Tibial nerve (tissue), 4 donors: Measurements from ENCODE around the gene NR1D1.

Source experiments
- CTCF ChIP-seq, 5 experiments: fragments of 200-600 bp in 3 of 5; fragments of 450-650 bp in 2 of 5; sonication (generic) in 3 of 5; IDR thresholded peaks; one replicate each; pipeline ENCODE4 v1.5.1; 2016 to 2019; ENCODE audit warnings: antibody characterized with exemption in 5 of 5, mild to moderate bottlenecking in 3 of 5, moderate library complexity in 2 of 5
- EP300 ChIP-seq, 2 donors: sonication (generic); formaldehyde crosslinking; IDR thresholded peaks; one replicate each; pipeline ENCODE4 v1.6.1; 2017; ENCODE audit warnings: antibody characterized with exemption in 2 of 2, mild to moderate bottlenecking in 1 of 2
- POLR2A ChIP-seq, 2 donors: fragments of 450-650 bp; IDR thresholded peaks; one replicate each; pipeline ENCODE4 v1.6.1; 2017; ENCODE audit warnings: antibody characterized with exemption in 2 of 2, mild to moderate bottlenecking in 2 of 2, moderate library complexity in 2 of 2

- TF ChIP-seq CTCF (IDR thresholded peaks at IDR 0.05) (peak in 1 of 5 experiments; percentile 9), POLR2A (IDR thresholded peaks at IDR 0.05) (no peak), EP300 (IDR thresholded peaks at IDR 0.05) (peak; percentile 59 to 84)
Measured at GRCh38 chr17:40072040-40072734, 28.2 kb downstream of the NR1D1 start.
